Neuronal stem cell (in vitro differentiated cells): Measurements from ENCODE around the gene TUBGCP6.

Experiments used
- DNase-seq: peaks from one replicate; pipeline ENCODE4 v3.0.0-alpha.2; 2013; ENCODE audit warnings: low spot score
- H2AFZ ChIP-seq: one replicate; pipeline ENCODE4 v1.6.1; 2013; ENCODE audit warnings: mild to moderate bottlenecking, low read length, inconsistent platforms
- H2AK5ac ChIP-seq: 2 replicates; pipeline ENCODE4 v1.6.1; 2013; ENCODE audit warnings: low read depth, mild to moderate bottlenecking, inconsistent platforms, low read length, moderate library complexity, mixed read lengths
- H2BK120ac ChIP-seq: 2 replicates; pipeline ENCODE4 v1.6.1; 2013; ENCODE audit warnings: low read depth, mild to moderate bottlenecking, inconsistent platforms, low read length, moderate library complexity, mixed read lengths
- H2BK12ac ChIP-seq: one replicate; pipeline ENCODE4 v1.6.1; 2013; ENCODE audit warnings: low read length, inconsistent platforms
- H2BK15ac ChIP-seq: 2 replicates; pipeline ENCODE4 v1.6.1; 2013; ENCODE audit warnings: mild to moderate bottlenecking, low read length, inconsistent platforms, mixed read lengths
- H2BK5ac ChIP-seq: one replicate; pipeline ENCODE4 v1.6.1; 2013; ENCODE audit warnings: inconsistent platforms, mild to moderate bottlenecking, low read length, moderate library complexity
- H3K14ac ChIP-seq: one replicate; pipeline ENCODE4 v1.6.1; 2013; ENCODE audit warnings: low read length, inconsistent platforms
- H3K18ac ChIP-seq: 2 replicates; pipeline ENCODE4 v1.6.1; 2013; ENCODE audit warnings: low read length, inconsistent platforms
- H3K23ac ChIP-seq: 2 replicates; pipeline ENCODE4 v1.6.1; 2013; ENCODE audit warnings: low read depth, mild to moderate bottlenecking, mixed read lengths, low read length, inconsistent platforms; ENCODE audit not compliant: poor library complexity
- H3K27ac ChIP-seq: replicated peaks from 3 replicates; pipeline ENCODE4 v1.5.1; 2013; ENCODE audit warnings: low read length, inconsistent platforms
- H3K27me3 ChIP-seq, 3 experiments: 2 replicates each; pipeline ENCODE4 v1.6.1; 2013; ENCODE audit warnings: low read length in 3 of 3, mild to moderate bottlenecking in 2 of 3, inconsistent platforms in 1 of 3, low read depth in 1 of 3, mixed read lengths in 1 of 3, moderate library complexity in 1 of 3; ENCODE audit not compliant: control insufficient read depth in 3 of 3, insufficient read depth in 3 of 3
- H3K36me3 ChIP-seq, 2 donors: replicated peaks in 1 of 2; 2 replicates each; pipeline ENCODE4 v1.6.1; 2013; ENCODE audit warnings: low read length in 2 of 2; ENCODE audit not compliant: control insufficient read depth in 2 of 2, insufficient read depth in 2 of 2
- H3K4ac ChIP-seq: 2 replicates; pipeline ENCODE4 v1.6.1; 2013; ENCODE audit warnings: inconsistent platforms, mild to moderate bottlenecking, low read length, moderate library complexity
- H3K4me1 ChIP-seq, 2 donors: 1 replicate in 1 of 2; 2 replicates in 1 of 2; pipeline ENCODE4 v1.6.1; 2013; ENCODE audit warnings: low read length in 2 of 2, low read depth in 1 of 2; ENCODE audit not compliant: control insufficient read depth in 2 of 2, insufficient read depth in 1 of 2
- H3K4me2 ChIP-seq: one replicate; pipeline ENCODE4 v1.6.1; 2013; ENCODE audit warnings: mild to moderate bottlenecking, low read length, inconsistent platforms; ENCODE audit not compliant: insufficient read depth, poor library complexity, severe bottlenecking
- H3K4me3 ChIP-seq, 2 donors: 2 replicates each; pipeline ENCODE4 v1.5.1; 2013; ENCODE audit warnings: low read length in 2 of 2, mild to moderate bottlenecking in 2 of 2, inconsistent platforms in 1 of 2, moderate library complexity in 1 of 2
- H3K79me1 ChIP-seq: one replicate; pipeline ENCODE4 v1.6.1; 2013; ENCODE audit warnings: low read depth, mild to moderate bottlenecking, inconsistent platforms, low read length, moderate library complexity
- H3K9ac ChIP-seq: one replicate; pipeline ENCODE4 v1.6.1; 2013; ENCODE audit warnings: mild to moderate bottlenecking, low read depth, low read length, inconsistent platforms; ENCODE audit not compliant: poor library complexity
- H3K9me3 ChIP-seq, 2 donors: replicated peaks in 1 of 2; 2 replicates each; pipeline versions ENCODE3 to v1.6.1; 2013; ENCODE audit warnings: low read length in 2 of 2, mild to moderate bottlenecking in 2 of 2, inconsistent platforms in 1 of 2, low read depth in 1 of 2, mixed read lengths in 1 of 2, moderate library complexity in 1 of 2; ENCODE audit not compliant: control insufficient read depth in 2 of 2, insufficient read depth in 1 of 2
- H4K8ac ChIP-seq: one replicate; pipeline ENCODE4 v1.6.1; 2013; ENCODE audit warnings: low read depth, mild to moderate bottlenecking, inconsistent platforms, low read length, moderate library complexity
- H4K91ac ChIP-seq: one replicate; pipeline ENCODE4 v1.6.1; 2013; ENCODE audit warnings: low read length, low read depth, mild to moderate bottlenecking, inconsistent platforms; ENCODE audit not compliant: poor library complexity
- WGBS, 2 donors: extraction: QIAGEN DNeasy Blood & Tissue Kit; methylation state at CpG; one replicate each; pipeline ENCODE4 v1.1.7; 2013; ENCODE audit warnings: missing lambda C conversion rate in 2 of 2, mixed read lengths in 1 of 2; ENCODE audit not compliant: insufficient read length in 2 of 2, insufficient replicate concordance in 1 of 2; ENCODE audit errors: extremely low coverage in 2 of 2; 5-methylcytosine and 5-hydroxymethylcytosine counted together

The TUBGCP6 gene

DNA sequence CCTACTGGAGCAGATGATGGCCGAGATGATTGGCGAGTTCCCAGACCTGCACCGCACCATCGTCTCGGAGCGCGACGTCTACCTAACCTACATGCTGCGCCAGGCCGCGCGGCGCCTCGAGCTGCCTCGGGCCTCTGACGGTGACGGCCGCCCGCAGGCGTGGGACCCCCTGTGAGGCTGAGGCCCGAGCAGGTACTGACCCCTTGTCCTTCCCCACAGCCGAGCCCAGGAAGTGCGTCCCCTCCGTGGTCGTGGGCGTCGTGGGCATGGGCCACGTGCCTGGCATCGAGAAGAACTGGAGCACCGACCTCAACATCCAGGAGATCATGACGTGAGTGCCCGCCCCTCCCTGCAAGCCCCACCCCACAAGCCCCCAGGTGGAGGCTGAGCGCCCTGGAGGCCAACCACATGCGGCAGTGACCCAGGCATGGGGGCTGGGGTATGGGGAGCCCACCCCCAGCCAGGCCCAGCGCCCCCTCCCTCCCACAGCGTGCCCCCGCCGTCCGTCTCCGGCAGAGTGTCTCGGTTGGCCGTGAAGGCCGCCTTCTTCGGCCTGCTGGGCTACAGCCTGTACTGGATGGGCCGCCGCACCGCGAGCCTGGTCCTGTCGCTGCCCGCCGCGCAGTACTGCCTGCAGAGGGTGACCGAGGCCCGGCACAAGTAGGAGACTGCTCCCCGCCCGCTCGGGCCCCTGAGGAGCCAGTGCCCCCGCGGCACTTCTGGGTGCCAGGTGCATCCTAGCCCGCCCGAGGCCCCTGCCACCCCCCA lies 46.8 kb downstream of the TUBGCP6 start:
- no peak overlapping the region for H2AK5ac ChIP-seq
- H2BK5ac ChIP-seq = no peak overlapping the region
- WGBS, 2 donors = no CpG with 5 or more reads among the region's 61 CpGs
- peaks cover 16% of the 10 kb centered on the region for H3K79me1 ChIP-seq
- no peak overlapping the region for H3K4ac ChIP-seq
- H2AFZ ChIP-seq = no peak overlapping the region
- no peak overlapping the region for H3K18ac ChIP-seq
- no peak overlapping the region for H3K14ac ChIP-seq
- DNase-seq = no peak
- no peak overlapping the region for H4K8ac ChIP-seq
- no peak overlapping the region for H2BK15ac ChIP-seq
- no peak overlapping the region for H4K91ac ChIP-seq
- no peak overlapping the region for H2BK12ac ChIP-seq
- no peak overlapping the region for H3K4me2 ChIP-seq
- peaks cover 2 to 5% of the 10 kb centered on the region in 2 donors for H3K9me3 ChIP-seq
- H3K23ac ChIP-seq = no peak overlapping the region
- peaks cover 22 to 49% of the 10 kb centered on the region in 2 donors for H3K36me3 ChIP-seq
- H3K9ac ChIP-seq = no peak overlapping the region
- no peak overlapping the region for H3K27ac ChIP-seq
- no peak overlapping the region for H3K4me3 ChIP-seq
- no peaks in the 10 kb centered on the region for H3K27me3 ChIP-seq
- peaks cover 10 to 13% of the 10 kb centered on the region in 2 donors for H3K4me1 ChIP-seq
- H2BK120ac ChIP-seq = peak overlapping the region; percentile 47

DNA sequence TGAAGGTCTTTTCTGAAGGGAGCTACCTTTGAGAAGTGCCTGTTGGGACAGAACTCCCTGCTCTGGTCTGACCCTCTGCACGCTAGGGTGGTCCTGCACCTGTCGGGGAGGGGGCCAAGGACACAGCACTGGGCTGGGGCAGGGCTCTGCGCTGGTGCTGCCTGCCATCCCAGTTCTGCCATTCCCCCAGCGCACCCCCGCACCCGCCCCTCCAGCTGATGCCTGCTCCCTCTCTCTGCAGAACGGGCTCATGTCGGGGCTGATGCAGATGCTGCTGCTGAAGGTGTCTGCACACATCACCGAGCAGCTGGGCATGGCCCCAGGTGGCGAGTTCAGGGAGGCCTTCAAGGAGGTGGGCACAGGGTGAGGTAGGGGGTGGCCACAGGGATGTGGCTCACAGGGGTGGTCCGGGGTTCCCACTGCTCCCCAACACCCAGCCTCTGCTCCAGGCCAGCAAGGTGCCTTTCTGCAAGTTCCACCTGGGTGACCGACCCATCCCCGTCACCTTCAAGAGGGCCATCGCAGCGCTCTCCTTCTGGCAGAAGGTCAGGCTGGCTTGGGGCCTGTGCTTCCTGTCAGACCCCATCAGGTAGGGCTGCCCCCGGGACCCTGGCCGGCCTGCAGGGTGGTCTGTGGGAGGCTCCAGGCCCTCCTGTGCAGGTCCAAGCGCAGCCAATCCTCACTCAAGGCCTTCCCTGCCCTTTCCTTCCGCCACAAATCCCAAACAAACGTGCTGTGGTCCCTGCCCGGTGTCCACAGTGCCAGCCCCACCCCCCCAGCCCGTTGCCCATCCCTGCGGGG lies 47.6 kb downstream of the TUBGCP6 start:
- Histone ChIP-seq H3K4me3 (no peak overlapping the region), H3K36me3 (peaks cover 22 to 45% of the 10 kb centered on the region in 2 donors), H3K18ac (no peak overlapping the region), H3K4me2 (no peak overlapping the region), H3K14ac (no peak overlapping the region), H3K9me3 (peaks cover 0 to 2% of the 10 kb centered on the region in 2 donors), H2BK12ac (no peak overlapping the region), H4K91ac (no peak overlapping the region), H3K27ac (no peak overlapping the region), H2BK15ac (no peak overlapping the region), H2BK120ac (no peak overlapping the region), H4K8ac (no peak overlapping the region), H3K27me3 (no peaks in the 10 kb centered on the region), H3K9ac (no peak overlapping the region), H2BK5ac (peak overlapping the region; percentile 5), H2AK5ac (peak overlapping the region; percentile 14), H3K4me1 (peaks cover 9 to 11% of the 10 kb centered on the region in 2 donors), H3K79me1 (peaks cover 19% of the 10 kb centered on the region), H3K4ac (no peak overlapping the region), H3K23ac (no peak overlapping the region), H2AFZ (no peak overlapping the region)
- no CpG with 5 or more reads among the region's 23 CpGs for WGBS, 2 donors
- DNase-seq = no peak

DNA sequence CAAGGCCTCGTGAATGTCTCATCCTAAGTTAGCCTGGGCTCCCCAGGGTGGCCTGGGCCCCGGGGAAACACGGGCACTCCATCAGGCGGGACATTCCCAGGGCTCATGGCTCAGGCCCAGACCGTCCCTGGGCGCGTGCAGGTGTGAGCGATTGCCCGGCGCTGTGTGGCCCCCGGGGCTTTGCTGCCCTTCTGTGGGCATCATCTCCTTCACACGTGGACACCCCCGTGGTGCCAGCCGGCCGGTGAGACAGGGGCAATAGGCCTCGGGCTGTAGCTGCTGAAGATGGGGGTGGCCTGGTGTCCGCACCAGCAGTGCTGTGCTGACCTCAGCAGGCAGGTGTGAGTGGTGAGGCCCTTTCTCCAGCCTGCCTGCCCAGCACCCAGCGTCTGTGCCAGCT lies 48.6 kb downstream of the TUBGCP6 start:
- H2BK5ac ChIP-seq = peak overlapping the region; percentile 66
- no peak overlapping the region for H3K4ac ChIP-seq
- peaks cover 22 to 45% of the 10 kb centered on the region in 2 donors for H3K36me3 ChIP-seq
- no peak overlapping the region for H2AK5ac ChIP-seq
- H3K4me3 ChIP-seq = no peak overlapping the region
- no peak for DNase-seq
- no peak overlapping the region for H4K91ac ChIP-seq
- H2BK120ac ChIP-seq = no peak overlapping the region
- no peak overlapping the region for H3K18ac ChIP-seq
- no peak overlapping the region for H2BK15ac ChIP-seq
- no peak overlapping the region for H2BK12ac ChIP-seq
- peaks cover 0 to 2% of the 10 kb centered on the region in 2 donors for H3K9me3 ChIP-seq
- H3K27ac ChIP-seq = no peak overlapping the region
- H3K79me1 ChIP-seq = peaks cover 10% of the 10 kb centered on the region
- no peak overlapping the region for H3K9ac ChIP-seq
- no peak overlapping the region for H3K23ac ChIP-seq
- peaks cover 3 to 5% of the 10 kb centered on the region in 2 donors for H3K4me1 ChIP-seq
- no peak overlapping the region for H2AFZ ChIP-seq
- no peak overlapping the region for H4K8ac ChIP-seq
- WGBS, 2 donors = no CpG with 5 or more reads among the region's 18 CpGs
- H3K4me2 ChIP-seq = no peak overlapping the region
- no peak overlapping the region for H3K14ac ChIP-seq
- no peaks in the 10 kb centered on the region for H3K27me3 ChIP-seq
